Fibroblast of lung (primary cell): ENCODE data around the gene SCAPER.

Experiments
- CTCF ChIP-seq, 2 donors: IDR thresholded peaks in 1 of 2; conservative IDR thresholded peaks in 1 of 2; 1 replicate in 1 of 2; 2 replicates in 1 of 2; pipeline ENCODE4 v1.5.1; 2011 to 2012; ENCODE audit warnings: low read length in 2 of 2, control low read depth in 1 of 2, inconsistent platforms in 1 of 2, low read depth in 1 of 2, mild to moderate bottlenecking in 1 of 2
- EZH2 ChIP-seq: IDR thresholded peaks from 2 replicates; pipeline ENCODE4 v1.5.1; 2012; ENCODE audit warnings: low read length, control low read depth, mild to moderate bottlenecking; ENCODE audit errors: missing control alignments

GRCh38 chr15:76913737-76914136 lies 8.6 kb upstream of the SCAPER start:
- no peak for TF ChIP-seq EZH2
- no peak for TF ChIP-seq CTCF (conservative IDR thresholded peaks at IDR 0.05 in 1 of 2, IDR thresholded peaks at IDR 0.05 in 1 of 2; ENCODE audit: low read depth in 1 of 2, low read length in 2 of 2)
